Heart right ventricle (tissue), 16 donors: ENCODE measurements around the gene ADCK1. TPM values are rescaled to one million over a fixed set of nuclear protein-coding genes. Genes with fewer than 3 reads are reported as not detected.
A peak's percentile ranks its signal among the peaks of the same experiment; 100 is the strongest.

Experiments
- ATAC-seq, 8 donors: fragments of 200-7000 bp; cut with Tn5 transposase; one replicate each; pipeline ENCODE4 v1.9.1; 2020; ENCODE audit warnings: mild to moderate bottlenecking in 8 of 8, moderate library complexity in 8 of 8, moderate number of reproducible peaks in 1 of 8
- DNase-seq, 2 donors: peaks; one replicate each; pipeline ENCODE4 v3.0.0-alpha.2; 2020
- H3K27ac ChIP-seq, 10 donors: fragments of 200-600 bp; sonication (generic) in 2 of 10; one replicate each; pipeline versions ENCODE4 v1.5.0 to v1.8.0; 2020 to 2022; ENCODE audit warnings: mild to moderate bottlenecking in 3 of 10
- H3K27me3 ChIP-seq, 7 donors: fragments of 200-600 bp; one replicate each; pipeline ENCODE4 v1.8.0; 2021 to 2022; ENCODE audit warnings: mild to moderate bottlenecking in 2 of 7
- H3K36me3 ChIP-seq, 9 donors: fragments of 200-600 bp; sonication (generic) in 1 of 9; one replicate each; pipeline versions ENCODE4 v1.5.0 to v1.8.0; 2020 to 2022; ENCODE audit warnings: mild to moderate bottlenecking in 2 of 9
- H3K4me1 ChIP-seq, 9 donors: fragments of 200-600 bp; sonication (generic) in 1 of 9; one replicate each; pipeline versions ENCODE4 v1.5.0 to v1.8.0; 2020 to 2022; ENCODE audit warnings: mild to moderate bottlenecking in 4 of 9
- H3K4me3 ChIP-seq, 10 donors: fragments of 200-600 bp; sonication (generic) in 2 of 10; one replicate each; pipeline versions ENCODE4 v1.5.0 to v1.8.0; 2020 to 2022; ENCODE audit warnings: mild to moderate bottlenecking in 7 of 10, moderate library complexity in 2 of 10
- H3K9me3 ChIP-seq, 11 donors: fragments of 200-600 bp in 10 of 11; sonication (generic) in 2 of 11; one replicate each; pipeline versions ENCODE4 v1.5.0 to v1.8.0; 2013 to 2022; ENCODE audit warnings: mild to moderate bottlenecking in 2 of 11, control low read depth in 1 of 11, moderate library complexity in 1 of 11
- CTCF ChIP-seq, 9 donors: fragments of 200-600 bp; sonication (generic) in 2 of 9; IDR thresholded peaks; one replicate each; pipeline versions ENCODE4 v1.5.0 to v1.8.0; 2021 to 2022; ENCODE audit warnings: antibody characterized with exemption in 9 of 9, mild to moderate bottlenecking in 5 of 9, moderate library complexity in 1 of 9
- WGBS, 2 donors: extraction: QIAGEN DNeasy Blood & Tissue Kit; methylation state at CpG; one replicate each; pipeline ENCODE4 v1.1.7; 2013; ENCODE audit warnings: inconsistent platforms in 1 of 2; 5-methylcytosine and 5-hydroxymethylcytosine counted together
- intact Hi-C, 10 donors: fragments of 100-400 bp; cut with DNase I; formaldehyde crosslinking; loops; one replicate each; pipeline versions ENCODE4 v1.11.1 to v1.14.2; 2022
- polyA plus RNA-seq, 2 donors: library from polyadenylated mRNA; stranded (reverse); fragments of 200-250 nt; gene quantifications; one replicate each; pipeline ENCODE4 v1.2.3, GENCODE V29; 2013
- total RNA-seq, 10 donors: library from RNA; stranded (reverse); fragmentation: NEBNext Ultra II Directional in 3 of 10; extraction: Animal tissue kit (Norgen Biotek cat#: 25700) in 3 of 10; gene quantifications; one replicate each; pipeline versions ENCODE4 v1.2.1 to v1.2.4, GENCODE V29; 2021 to 2023
- donor health status: Arrhythmogenic right ventricular cardiomyopathy.
- donor health status: ischemic (EF 13 %, LVEDD 7.1; RV severe dilation, severe dysfunction).
- donor health status: healthy with polysubstance abuse.
- donor health status: DM: no; HTN: yes; CAD: no.
- donor health status: DM: no; HTN: no; CAD: no.
- donor health status: ischemic (EF 25% LVEDD 6.9; RV normal size, moderate dysfunction).
- donor health status: ischemic (EF 25% LVEDD 5.7; RV mildly dilated, moderate dysfunction).
- donor health status: healthy.
- donor health status: DM: yes; HTN: yes; CAD: no.
- donor health status: Ischemic cardiomyopathy.
- donor health status: ischemic (EF 35%, LVEDD 5.7; RV mildly dilated, moderate dysfunction).
- donor health status: nonischemic (EF 11% LVEDD 7.7; RV severe dilation, severe dysfunction).
- donor health status: DM: yes; HTN: yes; CAD: no.
- donor health status: PGD.
- donor health status: ischemic (EF 29% LVEDD 5.4; RV normal size, mild dysfunction).
- donor health status: nonischemic (EF 23%, LVEDD 6.1; RV moderate dilation, normal function).

The ADCK1 gene
- total and polyA plus RNA-seq, 12 donors, result 6.2 to 33.9 (median 7.3) TPM

- Histone ChIP-seq H3K4me3 (no peak overlapping the region), H3K36me3 (peaks cover 0 to 13% (median 0%) of the 10 kb centered on the region in 9 donors), H3K27me3 (no peaks in the 10 kb centered on the region), H3K27ac (no peak overlapping the region), H3K9me3 (peaks cover 0 to 8% (median 0%) of the 10 kb centered on the region in 11 donors), H3K4me1 (peaks cover 0 to 5% (median 0%) of the 10 kb centered on the region in 9 donors)
- DNase-seq (peak; percentile 75 to 82), ATAC-seq (peak; percentile 66 to 84 (median 78))
- peak; percentile 88 to 99 (median 97) for TF ChIP-seq CTCF (IDR thresholded peaks at IDR 0.05)
- WGBS, 2 donors, result 59 to 60% methylated on average over 11 of the region's 11 CpGs
- intact Hi-C loops, result loop anchor here in 9 of 10 donors (1.0 to 10.0 kb wide), 9 partner anchors 103 to 733 kb away; no protein-coding TSS in a partner anchor
These were observed 62.4 kb downstream of the ADCK1 start for GRCh38 chr14:77862154-77862786.

GRCh38 chr14:77864085-77864484 is 64.2 kb downstream of the ADCK1 start:
- ATAC-seq, result no peak
- no peak for DNase-seq
- no peak for TF ChIP-seq CTCF (IDR thresholded peaks at IDR 0.05)
- Histone ChIP-seq H3K4me1 (peaks cover 0 to 4% (median 0%) of the 10 kb centered on the region in 9 donors), H3K4me3 (no peak overlapping the region), H3K27ac (no peak overlapping the region), H3K36me3 (peaks cover 0 to 10% (median 0%) of the 10 kb centered on the region in 9 donors), H3K9me3 (peaks cover 0 to 8% (median 0%) of the 10 kb centered on the region in 11 donors), H3K27me3 (no peaks in the 10 kb centered on the region)
- WGBS, 2 donors, result 81 to 92% methylated on average over 6 of the region's 6 CpGs
- intact Hi-C loops, result loop anchor here in 9 of 10 donors (5.0 to 10.0 kb wide), 7 partner anchors 101 to 731 kb away; no protein-coding TSS in a partner anchor

GRCh38 chr14:77864580-77864979 is 64.7 kb downstream of the ADCK1 start:
- intact Hi-C loops, result loop anchor here in 9 of 10 donors (5.0 to 10.0 kb wide), 7 partner anchors 100 to 730 kb away; no protein-coding TSS in a partner anchor
- ATAC-seq (no peak), DNase-seq (no peak)
- peaks cover 0 to 5% (median 0%) of the 10 kb centered on the region in 9 donors for H3K36me3 ChIP-seq
- peaks cover 0 to 4% (median 0%) of the 10 kb centered on the region in 9 donors for H3K4me1 ChIP-seq
- no peaks in the 10 kb centered on the region for H3K27me3 ChIP-seq
- no peak overlapping the region for H3K4me3 ChIP-seq
- 100% methylated on average over 1 of the region's 1 CpG for WGBS, 2 donors
- no peak overlapping the region for H3K27ac ChIP-seq
- no peak for TF ChIP-seq CTCF (IDR thresholded peaks at IDR 0.05)
- peaks cover 0 to 8% (median 0%) of the 10 kb centered on the region in 11 donors for H3K9me3 ChIP-seq

GRCh38 chr14:77865455-77865854 is 65.5 kb downstream of the ADCK1 start:
- WGBS, 2 donors, result 96 to 98% methylated on average over 6 of the region's 6 CpGs

More at GRCh38 chr14:77865455-77865854, 65.5 kb downstream of the ADCK1 start:
- H3K9me3 ChIP-seq, result peaks cover 0 to 8% (median 0%) of the 10 kb centered on the region in 11 donors
- no peaks in the 10 kb centered on the region for H3K27me3 ChIP-seq
- H3K36me3 ChIP-seq, result no peaks in the 10 kb centered on the region
- ATAC-seq (no peak), DNase-seq (no peak)
- intact Hi-C loops, result loop anchor here in 8 of 10 donors (10.0 kb wide), 5 partner anchors 99 to 729 kb away; no protein-coding TSS in a partner anchor
- H3K4me1 ChIP-seq, result peaks cover 0 to 4% (median 0%) of the 10 kb centered on the region in 9 donors
- H3K27ac ChIP-seq, result no peak overlapping the region
- no peak for TF ChIP-seq CTCF (IDR thresholded peaks at IDR 0.05)
- H3K4me3 ChIP-seq, result no peak overlapping the region
